Adrenal gland (tissue), 5 donors: ENCODE data around the gene ARVCF.

Experiments used
- POLR2A ChIP-seq, 2 donors: fragments of 450-650 bp; IDR thresholded peaks; one replicate each; pipeline ENCODE4 v1.6.1; 2017; ENCODE audit warnings: antibody characterized with exemption in 2 of 2, mild to moderate bottlenecking in 2 of 2, moderate library complexity in 1 of 2
- TF ChIP-seq, protein P1 (sequence below), 6 experiments: fragments of 450-650 bp in 4 of 6; fragments of 200-600 bp in 2 of 6; sonication (generic) in 1 of 6; IDR thresholded peaks; 1 replicate in 5 of 6; 2 replicates in 1 of 6; pipeline versions ENCODE4 v1.5.1 to v1.8.0; 2016 to 2021; ENCODE audit warnings: antibody characterized with exemption in 6 of 6, mild to moderate bottlenecking in 2 of 6, moderate library complexity in 1 of 6
- donor health status: DM: no; HTN: no; CAD: no.

DNA sequence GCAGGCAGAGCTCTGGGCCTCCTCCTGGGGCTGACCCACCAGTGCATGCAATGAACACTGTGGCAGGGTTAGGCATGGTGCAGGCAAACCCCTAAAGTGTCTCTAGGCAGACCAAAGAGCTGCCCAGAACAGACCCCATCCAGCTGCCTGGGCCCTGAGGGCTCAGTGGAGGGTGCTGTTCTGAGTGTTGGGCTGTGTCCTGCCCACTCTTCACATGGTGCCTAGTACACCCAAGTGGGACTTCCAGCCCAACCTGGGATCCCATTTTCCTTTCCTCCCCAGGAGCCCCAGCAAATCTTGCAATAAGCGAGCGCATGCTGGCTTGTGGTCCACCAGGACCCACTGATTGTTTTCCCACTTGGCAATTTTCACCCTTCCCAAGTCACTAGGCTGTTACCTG, 26.4 kb downstream of the ARVCF start:
- TF ChIP-seq, protein P1, sequence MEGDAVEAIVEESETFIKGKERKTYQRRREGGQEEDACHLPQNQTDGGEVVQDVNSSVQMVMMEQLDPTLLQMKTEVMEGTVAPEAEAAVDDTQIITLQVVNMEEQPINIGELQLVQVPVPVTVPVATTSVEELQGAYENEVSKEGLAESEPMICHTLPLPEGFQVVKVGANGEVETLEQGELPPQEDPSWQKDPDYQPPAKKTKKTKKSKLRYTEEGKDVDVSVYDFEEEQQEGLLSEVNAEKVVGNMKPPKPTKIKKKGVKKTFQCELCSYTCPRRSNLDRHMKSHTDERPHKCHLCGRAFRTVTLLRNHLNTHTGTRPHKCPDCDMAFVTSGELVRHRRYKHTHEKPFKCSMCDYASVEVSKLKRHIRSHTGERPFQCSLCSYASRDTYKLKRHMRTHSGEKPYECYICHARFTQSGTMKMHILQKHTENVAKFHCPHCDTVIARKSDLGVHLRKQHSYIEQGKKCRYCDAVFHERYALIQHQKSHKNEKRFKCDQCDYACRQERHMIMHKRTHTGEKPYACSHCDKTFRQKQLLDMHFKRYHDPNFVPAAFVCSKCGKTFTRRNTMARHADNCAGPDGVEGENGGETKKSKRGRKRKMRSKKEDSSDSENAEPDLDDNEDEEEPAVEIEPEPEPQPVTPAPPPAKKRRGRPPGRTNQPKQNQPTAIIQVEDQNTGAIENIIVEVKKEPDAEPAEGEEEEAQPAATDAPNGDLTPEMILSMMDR (IDR thresholded peaks at IDR 0.05), result no peak
- TF ChIP-seq POLR2A (IDR thresholded peaks at IDR 0.05), result no peak
